Astrocyte of the spinal cord (primary cell): ENCODE measurements around the gene NCAM2.

Experiments
- DNase-seq: peaks from one replicate; pipeline ENCODE4 v3.0.0; 2011; ENCODE audit warnings: low read depth, low spot score
- H3K4me3 ChIP-seq: 2 replicates; pipeline ENCODE4 v1.5.1; 2011; ENCODE audit warnings: low read depth, mild to moderate bottlenecking, low read length, moderate library complexity
- CTCF ChIP-seq: IDR thresholded peaks from 2 replicates; pipeline ENCODE4 v1.5.1; 2012; ENCODE audit warnings: low read depth, mild to moderate bottlenecking, low read length, inconsistent platforms
- in situ Hi-C: cut with HindIII; loops from 2 replicates; pipeline ENCODE4 v1.10.0; 2017; ENCODE audit warnings: low sequenced_read_pairs

The NCAM2 gene

GRCh38 chr21:21297211-21297610 is 299.0 kb downstream of the NCAM2 start:
- in situ Hi-C loops: no loop called here
- no peak for TF ChIP-seq CTCF
- DNase-seq: no peak
- H3K4me3 ChIP-seq: no peak overlapping the region

- in situ Hi-C loops: no loop called here
- no peak overlapping the region for H3K4me3 ChIP-seq
- TF ChIP-seq CTCF: no peak
- DNase-seq: no peak
Measured at GRCh38 chr21:21301013-21301412, 302.8 kb downstream of the NCAM2 start.

GRCh38 chr21:21309510-21309909 is 311.3 kb downstream of the NCAM2 start:
- no peak for DNase-seq
- no peak for TF ChIP-seq CTCF
- no peak overlapping the region for H3K4me3 ChIP-seq
- in situ Hi-C loops: no loop called here

- no peak for TF ChIP-seq CTCF
- in situ Hi-C loops: no loop called here
- no peak overlapping the region for H3K4me3 ChIP-seq
- DNase-seq: no peak
Measured at GRCh38 chr21:21324297-21324696, 326.1 kb downstream of the NCAM2 start.

GRCh38 chr21:21332492-21332891 is 334.3 kb downstream of the NCAM2 start:
- no peak for TF ChIP-seq CTCF
- in situ Hi-C loops: no loop called here
- H3K4me3 ChIP-seq: no peak overlapping the region
- DNase-seq: no peak

GRCh38 chr21:21341041-21341440 is 342.8 kb downstream of the NCAM2 start:
- no peak for TF ChIP-seq CTCF
- no peak for DNase-seq
- H3K4me3 ChIP-seq: no peak overlapping the region
- in situ Hi-C loops: no loop called here

- no peak for DNase-seq
- H3K4me3 ChIP-seq: no peak overlapping the region
- TF ChIP-seq CTCF: no peak
- in situ Hi-C loops: no loop called here
Measured at GRCh38 chr21:21345296-21345695, 347.1 kb downstream of the NCAM2 start.
